ENCODE results near the gene ECE1.

- TF ChIP-seq POLR2A (IDR thresholded peaks at IDR 0.05) (no peak), CTCF (IDR thresholded peaks at IDR 0.05) (peak in 3 of 4 experiments; percentile 88 to 90 (median 89)), POLR2AphosphoS5 (IDR thresholded peaks at IDR 0.05) (peak; percentile 16), EP300 (IDR thresholded peaks at IDR 0.05) (no peak)
Observed at GRCh38 chr1:21255284-21255942, 34.9 kb downstream of the ECE1 start.
